Thymus (tissue), 11 donors: ENCODE data around the gene GNA12. TPM values are rescaled to one million over a fixed set of nuclear protein-coding genes. Genes with fewer than 3 reads are reported as not detected.

Experiments
- DNase-seq, 9 donors: peaks; one replicate each; pipeline ENCODE4 v3.0.0-alpha.2; 2013; ENCODE audit warnings: low spot score in 9 of 9, low read depth in 6 of 9, missing footprints in 1 of 9
- H3K27ac ChIP-seq, 2 donors: one replicate each; pipeline ENCODE4 v1.5.1; 2013; ENCODE audit warnings: control low read depth in 1 of 2, low read depth in 1 of 2, low read length in 1 of 2, mild to moderate bottlenecking in 1 of 2, moderate library complexity in 1 of 2
- H3K27me3 ChIP-seq, 2 donors: one replicate each; pipeline ENCODE4 v1.5.1; 2013; ENCODE audit warnings: low read length in 1 of 2; ENCODE audit not compliant: control insufficient read depth in 2 of 2, insufficient read depth in 1 of 2
- H3K36me3 ChIP-seq, 2 donors: one replicate each; pipeline ENCODE4 v1.5.1; 2013; ENCODE audit warnings: low read length in 1 of 2, mild to moderate bottlenecking in 1 of 2, moderate library complexity in 1 of 2; ENCODE audit not compliant: control insufficient read depth in 2 of 2, insufficient read depth in 2 of 2
- H3K4me1 ChIP-seq, 2 donors: one replicate each; pipeline ENCODE4 v1.5.1; 2013; ENCODE audit warnings: low read length in 2 of 2; ENCODE audit not compliant: control insufficient read depth in 2 of 2, insufficient read depth in 2 of 2
- H3K4me3 ChIP-seq, 2 donors: one replicate each; pipeline ENCODE4 v1.5.1; 2013; ENCODE audit warnings: low read length in 2 of 2, control low read depth in 1 of 2, mild to moderate bottlenecking in 1 of 2
- H3K9me3 ChIP-seq, 2 donors: one replicate each; pipeline ENCODE4 v1.5.1; 2013; ENCODE audit warnings: low read length in 1 of 2, mild to moderate bottlenecking in 1 of 2; ENCODE audit not compliant: control insufficient read depth in 2 of 2, insufficient read depth in 1 of 2
- WGBS: extraction: QIAGEN DNeasy Blood & Tissue Kit; methylation state at CpG from one replicate; pipeline ENCODE4 v1.1.7; 2013; 5-methylcytosine and 5-hydroxymethylcytosine counted together
- polyA plus RNA-seq: library from polyadenylated mRNA; stranded (reverse); fragments of 200-250 nt; gene quantifications from one replicate; pipeline ENCODE4 v1.2.3, GENCODE V29; 2013
- total RNA-seq: library from RNA; stranded (reverse); fragments of 120-200 nt; gene quantifications from one replicate; pipeline ENCODE4 v1.2.4, GENCODE V29; 2013
- donor health status: healthy.

Gene GNA12
- total and polyA plus RNA-seq, 2 donors, result 4.4 to 11.9 TPM

GRCh38 chr7:2716488-2716887 is 127.6 kb downstream of the GNA12 start:
- H3K9me3 ChIP-seq, result peaks cover 0 to 14% of the 10 kb centered on the region in 2 donors
- WGBS, result 89% methylated on average over 11 of the region's 11 CpGs
- peaks cover 31 to 85% of the 10 kb centered on the region in 2 donors for H3K27me3 ChIP-seq
- no peak for DNase-seq
- no peaks in the 10 kb centered on the region for H3K36me3 ChIP-seq
- no peak overlapping the region for H3K27ac ChIP-seq
- H3K4me3 ChIP-seq, result no peak overlapping the region
- H3K4me1 ChIP-seq, result peaks cover 29 to 72% of the 10 kb centered on the region in 2 donors

DNA sequence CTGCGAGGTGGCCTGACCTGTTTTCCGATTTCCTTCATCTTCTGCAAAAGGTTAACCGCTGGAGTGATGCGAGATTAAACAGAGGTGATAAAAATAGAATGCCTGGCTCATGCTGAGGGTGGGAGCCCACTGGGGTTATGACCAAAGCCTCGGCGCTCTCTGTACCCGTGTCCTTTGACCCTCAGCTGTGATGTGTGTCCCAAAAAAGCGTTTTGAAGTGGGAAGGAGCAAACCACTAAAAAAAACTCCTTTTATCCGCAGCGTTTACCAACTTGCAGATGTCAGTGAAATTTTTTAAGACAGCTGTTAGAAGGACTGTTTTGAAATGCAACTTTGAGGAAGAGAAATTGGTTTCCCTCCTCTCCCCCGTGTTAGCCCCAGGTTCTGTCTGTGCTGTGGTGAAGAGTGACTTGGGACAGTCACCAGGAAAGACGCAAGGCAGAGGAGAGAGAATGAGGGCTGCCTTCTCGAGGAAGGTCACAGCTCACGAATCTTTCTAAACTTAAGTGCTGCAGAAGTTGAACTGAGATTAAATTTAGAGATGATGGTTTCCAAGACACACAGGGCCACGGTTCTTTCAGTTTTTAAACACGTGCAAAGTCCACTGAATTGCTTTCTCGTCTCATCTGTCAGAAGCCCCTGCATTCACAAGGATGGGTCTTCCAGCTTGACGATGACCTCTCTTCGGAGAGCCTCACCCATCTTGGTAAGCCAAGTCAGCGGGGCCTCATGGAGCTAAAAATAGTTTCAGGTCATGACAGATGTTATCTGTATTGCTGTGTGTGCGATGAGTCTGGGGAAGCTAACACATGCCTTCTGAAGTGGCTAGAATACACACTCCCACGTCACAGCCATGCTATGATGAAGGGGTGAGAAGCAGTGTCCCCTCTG is 128.5 kb downstream of the GNA12 start:
- DNase-seq, result peak in 8 of 9 donors; percentile 47 to 90 (median 74)
- no peaks in the 10 kb centered on the region for H3K36me3 ChIP-seq
- peaks cover 31 to 75% of the 10 kb centered on the region in 2 donors for H3K4me1 ChIP-seq
- WGBS, result 10% methylated on average over 22 of the region's 22 CpGs
- no peak overlapping the region for H3K4me3 ChIP-seq
- H3K27me3 ChIP-seq, result peaks cover 31 to 86% of the 10 kb centered on the region in 2 donors
- peaks cover 0 to 16% of the 10 kb centered on the region in 2 donors for H3K9me3 ChIP-seq
- peak overlapping the region in 1 of 2 donors; percentile 42 for H3K27ac ChIP-seq

DNA sequence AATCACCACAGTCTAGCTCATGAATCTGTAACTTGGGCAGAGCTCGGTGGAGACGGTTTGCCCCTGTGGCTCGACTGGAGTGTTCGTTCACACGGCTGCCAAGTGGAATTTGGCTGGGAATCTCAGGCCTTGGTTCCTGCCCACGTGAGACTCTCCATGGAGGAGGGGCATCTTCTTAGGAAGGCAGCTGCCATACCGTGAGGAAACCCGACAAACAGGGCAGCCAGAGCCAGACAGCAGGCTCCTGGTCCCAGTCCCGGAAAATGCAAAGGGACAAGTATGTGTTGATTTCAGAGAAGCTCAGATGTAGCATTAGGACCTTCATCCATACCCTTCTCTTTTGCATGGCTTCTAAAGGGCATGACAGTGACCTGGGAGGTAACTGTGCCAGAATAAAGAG is 129.5 kb downstream of the GNA12 start:
- Histone ChIP-seq H3K27me3 (peaks cover 36 to 86% of the 10 kb centered on the region in 2 donors), H3K4me3 (no peak overlapping the region), H3K4me1 (peaks cover 31 to 82% of the 10 kb centered on the region in 2 donors), H3K9me3 (peaks cover 0 to 16% of the 10 kb centered on the region in 2 donors), H3K27ac (no peak overlapping the region), H3K36me3 (no peaks in the 10 kb centered on the region)
- 98% methylated on average over 9 of the region's 9 CpGs for WGBS
- DNase-seq, result no peak

DNA sequence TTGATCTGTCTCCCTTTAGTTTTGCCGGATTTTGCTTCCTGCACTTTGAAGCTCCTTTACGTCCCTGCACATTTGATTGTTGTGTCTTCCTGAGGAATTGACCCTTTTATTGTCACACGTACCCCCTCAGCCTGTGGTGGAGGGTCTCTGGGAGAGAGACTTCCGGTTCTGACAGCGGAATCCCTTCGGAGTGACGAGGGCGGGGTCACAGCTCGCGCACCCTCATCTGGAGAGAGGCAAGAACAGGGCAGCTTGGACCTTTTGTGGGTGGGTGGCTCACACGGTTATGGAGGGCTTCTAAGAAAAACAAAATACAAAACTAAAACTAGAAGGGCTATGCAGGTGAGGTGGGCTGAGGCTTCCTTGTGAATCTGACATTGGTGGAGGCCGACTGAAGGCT is 130.1 kb downstream of the GNA12 start:
- 90% methylated on average over 12 of the region's 12 CpGs for WGBS
- H3K9me3 ChIP-seq, result peaks cover 0 to 16% of the 10 kb centered on the region in 2 donors
- DNase-seq, result no peak
- H3K4me1 ChIP-seq, result peaks cover 31 to 82% of the 10 kb centered on the region in 2 donors
- H3K27me3 ChIP-seq, result peaks cover 34 to 88% of the 10 kb centered on the region in 2 donors
- H3K4me3 ChIP-seq, result no peak overlapping the region
- H3K36me3 ChIP-seq, result no peaks in the 10 kb centered on the region
- H3K27ac ChIP-seq, result no peak overlapping the region

DNA sequence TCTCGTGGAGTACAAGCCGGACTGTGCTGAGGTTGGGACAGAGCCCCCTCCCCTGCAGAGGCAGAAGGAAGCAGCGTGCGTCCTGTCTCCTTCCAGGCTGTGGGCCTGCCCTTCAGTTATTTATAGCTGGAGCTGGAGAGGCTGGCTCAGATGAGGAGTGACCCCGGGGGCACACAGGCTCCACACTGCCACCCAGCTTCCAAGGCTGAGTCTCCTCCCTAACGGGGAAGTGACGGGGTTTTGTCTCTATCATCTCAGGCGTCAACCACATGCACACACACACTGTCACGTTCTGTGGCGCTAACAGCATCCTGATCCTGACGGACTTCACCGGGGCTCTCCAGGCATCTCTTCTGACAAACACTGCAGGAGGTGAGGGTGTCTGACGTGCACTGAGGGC is 130.7 kb downstream of the GNA12 start:
- WGBS, result 47% methylated on average over 13 of the region's 13 CpGs
- Histone ChIP-seq H3K4me1 (peaks cover 31 to 76% of the 10 kb centered on the region in 2 donors), H3K27me3 (peaks cover 34 to 88% of the 10 kb centered on the region in 2 donors), H3K27ac (no peak overlapping the region), H3K4me3 (no peak overlapping the region), H3K9me3 (peaks cover 0 to 16% of the 10 kb centered on the region in 2 donors), H3K36me3 (no peaks in the 10 kb centered on the region)
- DNase-seq, result no peak

DNA sequence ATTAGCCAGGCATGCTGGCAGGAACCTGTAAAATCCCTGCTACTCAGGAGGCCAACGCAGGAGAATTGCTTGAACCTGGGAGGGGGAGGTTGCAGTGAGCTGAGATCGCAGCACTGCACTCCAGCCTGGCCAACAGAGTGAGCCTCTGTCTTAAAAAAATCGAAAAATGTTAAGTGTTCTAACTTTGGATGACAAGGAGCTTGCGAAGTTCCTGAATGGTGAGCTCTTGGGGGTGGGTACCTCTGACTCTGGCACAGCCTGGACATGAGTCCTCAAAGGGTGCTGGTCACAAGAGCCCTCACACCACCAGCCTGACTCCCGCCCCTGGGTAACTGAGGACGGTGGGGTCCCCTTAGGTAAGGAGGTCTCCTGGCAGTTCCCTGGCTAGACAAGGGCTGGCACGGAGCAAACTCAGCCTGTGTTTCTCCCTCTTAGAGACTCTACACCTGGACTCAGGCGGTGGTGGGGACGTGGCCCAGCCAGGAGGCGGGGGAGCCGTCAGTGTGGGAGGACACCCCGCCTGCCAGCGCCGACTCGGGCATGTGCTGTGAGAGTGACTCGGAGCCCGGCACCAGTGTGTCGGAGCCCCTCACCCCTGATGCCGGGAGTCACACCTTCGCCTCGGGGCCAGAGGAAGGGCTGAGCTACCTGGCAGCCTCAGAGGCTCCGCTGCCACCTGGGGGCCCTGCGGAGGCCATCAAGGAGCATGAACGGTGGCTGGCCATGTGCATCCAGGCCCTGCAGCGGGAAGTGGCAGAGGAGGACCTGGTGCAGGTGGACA is 132.0 kb downstream of the GNA12 start:
- Histone ChIP-seq H3K27ac (no peak overlapping the region), H3K9me3 (peaks cover 0 to 16% of the 10 kb centered on the region in 2 donors), H3K27me3 (peaks cover 30 to 86% of the 10 kb centered on the region in 2 donors), H3K36me3 (no peaks in the 10 kb centered on the region), H3K4me3 (no peak overlapping the region), H3K4me1 (peaks cover 28 to 63% of the 10 kb centered on the region in 2 donors)
- no peak for DNase-seq
- WGBS, result 96% methylated on average over 25 of the region's 25 CpGs

DNA sequence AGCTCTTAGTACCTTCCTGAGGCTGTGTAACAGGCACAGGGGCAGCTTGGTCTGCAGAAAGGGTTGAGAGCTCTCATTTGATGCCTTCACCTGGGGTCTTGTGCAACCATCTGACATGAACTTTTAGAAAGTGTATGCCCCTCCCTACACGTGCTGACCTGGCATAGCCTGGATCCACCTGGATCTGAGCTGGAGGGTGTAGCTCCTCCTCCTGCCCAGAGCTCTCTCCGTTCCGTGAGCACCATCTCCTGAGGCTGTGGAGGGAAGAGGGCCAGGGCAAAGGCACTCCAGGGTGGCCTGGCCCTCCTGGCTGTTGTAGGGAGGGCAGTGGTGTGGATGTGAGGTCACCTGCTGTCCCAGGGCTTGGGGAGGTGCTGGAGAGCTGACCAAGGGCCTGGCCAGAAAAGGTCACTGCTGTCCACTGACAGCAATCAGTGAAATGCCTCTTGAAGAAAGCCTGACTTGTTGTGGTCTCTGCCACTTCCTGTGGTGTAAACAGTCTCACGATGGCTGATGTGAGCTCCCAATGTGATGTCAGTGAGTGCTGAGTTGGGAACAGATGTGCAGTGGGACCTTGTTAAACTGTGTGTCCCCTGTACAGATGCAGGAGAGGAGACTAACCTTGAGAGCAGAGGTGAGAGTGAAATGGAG is 133.1 kb downstream of the GNA12 start:
- WGBS, result 46% methylated on average over 4 of the region's 4 CpGs
- Histone ChIP-seq H3K4me1 (peaks cover 17 to 53% of the 10 kb centered on the region in 2 donors), H3K4me3 (no peak overlapping the region), H3K27ac (no peak overlapping the region), H3K9me3 (peaks cover 0 to 16% of the 10 kb centered on the region in 2 donors), H3K27me3 (peaks cover 27 to 82% of the 10 kb centered on the region in 2 donors), H3K36me3 (no peaks in the 10 kb centered on the region)
- DNase-seq, result peak in 1 of 9 donors; percentile 64

GRCh38 chr7:2710286-2710655 is 133.8 kb downstream of the GNA12 start:
- Histone ChIP-seq H3K36me3 (no peaks in the 10 kb centered on the region), H3K27ac (no peak overlapping the region), H3K4me1 (peaks cover 11 to 45% of the 10 kb centered on the region in 2 donors), H3K27me3 (peaks cover 29 to 88% of the 10 kb centered on the region in 2 donors), H3K4me3 (no peak overlapping the region), H3K9me3 (peaks cover 0 to 16% of the 10 kb centered on the region in 2 donors)
- WGBS, result 89% methylated on average over 11 of the region's 11 CpGs
- no peak for DNase-seq
